Epithelial cell of proximal tubule (primary cell): ENCODE measurements around the gene APBB2. TPM values are rescaled to one million over a fixed set of nuclear protein-coding genes. Genes with fewer than 3 reads are reported as not detected.

Experiments used
- DNase-seq: peaks from one replicate; pipeline ENCODE4 v3.0.0-alpha.2; 2011; ENCODE audit warnings: low read depth
- H3K4me3 ChIP-seq: 2 replicates; pipeline ENCODE4 v1.5.1; 2011; ENCODE audit warnings: low read depth, mild to moderate bottlenecking, low read length
- total RNA-seq: library from RNA; depleted of rRNA; stranded (reverse); fragments of >200 nt; gene quantifications from 2 replicates; pipeline ENCODE4 v1.2.3, GENCODE V29; 2015
- TF ChIP-seq, protein P1 (sequence below): conservative IDR thresholded peaks from 2 replicates; pipeline ENCODE4 v1.5.1; 2012; ENCODE audit warnings: low read depth, mild to moderate bottlenecking, low read length

The APBB2 gene
- total RNA-seq, 1 donor from 2014 or later: 27.9 TPM

DNA sequence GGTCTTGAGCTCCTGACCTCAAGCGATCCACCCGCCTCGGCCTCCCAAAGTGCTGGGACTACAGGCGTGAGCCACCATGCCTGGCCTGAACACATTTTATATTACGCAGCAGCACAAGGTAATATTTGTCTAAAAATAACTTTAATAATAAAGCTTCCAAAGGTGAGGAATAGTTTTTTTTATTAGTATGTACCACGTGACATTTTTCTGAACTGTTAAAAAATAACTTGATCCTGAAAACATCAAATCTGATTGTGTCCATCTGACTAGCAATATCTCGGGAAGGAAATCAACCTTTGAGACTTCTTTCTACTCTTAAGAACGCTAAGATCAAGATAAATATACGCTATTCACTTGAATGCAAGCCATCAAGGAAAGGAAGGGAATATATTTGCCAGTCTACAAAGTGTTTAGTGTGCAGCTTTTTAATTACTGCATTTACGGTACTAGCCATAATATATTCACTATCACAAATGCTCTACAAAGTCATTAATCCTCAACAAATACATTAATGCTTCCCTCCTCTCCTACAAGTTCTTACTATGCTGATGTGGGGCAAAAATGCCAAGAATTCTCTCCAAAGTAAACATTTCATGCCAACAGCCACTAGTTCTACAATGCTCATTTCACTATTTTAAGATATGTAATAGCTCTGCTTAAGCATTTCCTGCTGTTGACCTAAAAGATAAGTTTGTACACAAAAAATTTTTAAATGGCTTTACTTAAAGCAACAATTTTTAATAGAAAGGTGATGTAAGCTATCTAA, 143.6 kb downstream of the APBB2 start:
- no peak for DNase-seq
- TF ChIP-seq, protein P1, sequence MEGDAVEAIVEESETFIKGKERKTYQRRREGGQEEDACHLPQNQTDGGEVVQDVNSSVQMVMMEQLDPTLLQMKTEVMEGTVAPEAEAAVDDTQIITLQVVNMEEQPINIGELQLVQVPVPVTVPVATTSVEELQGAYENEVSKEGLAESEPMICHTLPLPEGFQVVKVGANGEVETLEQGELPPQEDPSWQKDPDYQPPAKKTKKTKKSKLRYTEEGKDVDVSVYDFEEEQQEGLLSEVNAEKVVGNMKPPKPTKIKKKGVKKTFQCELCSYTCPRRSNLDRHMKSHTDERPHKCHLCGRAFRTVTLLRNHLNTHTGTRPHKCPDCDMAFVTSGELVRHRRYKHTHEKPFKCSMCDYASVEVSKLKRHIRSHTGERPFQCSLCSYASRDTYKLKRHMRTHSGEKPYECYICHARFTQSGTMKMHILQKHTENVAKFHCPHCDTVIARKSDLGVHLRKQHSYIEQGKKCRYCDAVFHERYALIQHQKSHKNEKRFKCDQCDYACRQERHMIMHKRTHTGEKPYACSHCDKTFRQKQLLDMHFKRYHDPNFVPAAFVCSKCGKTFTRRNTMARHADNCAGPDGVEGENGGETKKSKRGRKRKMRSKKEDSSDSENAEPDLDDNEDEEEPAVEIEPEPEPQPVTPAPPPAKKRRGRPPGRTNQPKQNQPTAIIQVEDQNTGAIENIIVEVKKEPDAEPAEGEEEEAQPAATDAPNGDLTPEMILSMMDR: no peak

DNA sequence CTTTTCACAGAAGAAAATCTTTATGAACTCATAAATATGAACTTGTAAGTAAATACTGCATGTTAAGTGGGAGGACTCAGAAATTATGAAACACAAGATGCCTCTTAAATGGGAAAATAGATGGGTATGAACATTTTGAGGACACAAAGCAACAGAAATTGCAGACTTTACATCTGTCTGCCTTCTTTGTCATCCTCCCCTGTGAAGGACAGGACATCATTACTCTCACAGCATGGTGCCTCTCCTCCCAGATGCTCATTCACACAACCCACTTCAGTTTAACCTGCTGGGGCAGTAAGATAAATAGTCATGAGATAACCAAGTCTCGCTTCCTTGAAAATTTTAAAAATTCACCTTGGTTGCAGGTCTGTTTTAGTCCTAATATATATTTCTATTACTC, 144.5 kb downstream of the APBB2 start:
- TF ChIP-seq, protein P1: no peak
- H3K4me3 ChIP-seq: no peak overlapping the region
- no peak for DNase-seq

More for the DNA sequence above, 143.6 kb downstream of the APBB2 start:
- no peak overlapping the region for H3K4me3 ChIP-seq

DNA sequence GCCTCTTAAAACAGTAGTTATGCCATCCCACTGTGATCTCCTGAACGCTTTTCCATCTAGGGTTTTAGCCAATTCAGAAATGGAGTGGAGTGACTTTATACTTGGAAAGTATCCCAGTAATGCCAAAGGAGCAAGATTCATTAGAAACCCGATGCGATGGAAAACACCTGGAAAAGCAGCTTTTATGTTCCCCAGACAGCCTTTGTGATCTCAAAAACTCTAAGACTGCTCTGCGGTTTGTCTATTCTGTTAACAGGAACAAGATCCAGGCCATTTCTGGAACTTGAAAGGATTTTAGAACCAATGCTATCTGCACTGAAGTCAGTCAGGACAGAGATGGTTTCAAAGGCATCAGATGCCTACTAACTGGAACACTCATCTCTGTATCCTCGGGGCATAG, 145.1 kb downstream of the APBB2 start:
- TF ChIP-seq, protein P1: no peak
- no peak for DNase-seq
- H3K4me3 ChIP-seq: no peak overlapping the region

DNA sequence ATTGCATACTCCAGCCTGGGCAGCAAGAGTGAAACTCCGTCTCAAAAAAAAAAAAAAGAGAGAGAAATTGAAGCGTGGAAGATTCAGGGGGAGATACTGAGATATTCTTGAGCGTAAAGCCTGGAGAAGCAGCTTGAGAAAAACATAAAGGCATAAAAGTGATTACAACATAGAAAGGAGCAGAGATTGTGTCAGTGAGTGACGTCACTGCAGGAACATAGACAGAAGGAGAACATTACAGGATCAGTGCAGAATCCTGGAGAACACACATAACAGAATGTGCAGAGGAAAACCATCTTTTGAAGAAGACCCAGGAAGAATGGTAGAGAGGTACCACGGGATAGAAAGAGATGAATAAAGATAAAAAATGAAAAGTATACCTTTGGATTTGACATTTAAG, 147.0 kb downstream of the APBB2 start:
- TF ChIP-seq, protein P1: no peak
- H3K4me3 ChIP-seq: no peak overlapping the region
- no peak for DNase-seq

DNA sequence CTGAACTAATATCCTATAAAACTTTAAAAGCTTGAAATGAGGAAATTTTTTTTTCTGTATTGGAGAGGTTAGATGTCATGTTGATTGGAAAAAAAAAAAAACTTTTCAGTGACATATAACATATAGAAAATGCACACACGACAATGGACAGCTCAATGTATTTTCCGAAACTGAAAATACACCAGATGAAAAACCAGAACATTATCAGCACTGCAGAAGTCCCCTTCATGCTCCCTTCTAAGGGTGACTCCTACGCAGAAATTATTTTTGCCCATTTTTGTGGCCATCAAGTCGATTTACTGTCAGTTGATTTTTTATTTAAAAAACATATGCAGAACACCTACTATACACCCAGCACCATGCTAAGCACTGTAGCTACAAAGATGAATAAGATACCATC, 148.3 kb downstream of the APBB2 start:
- TF ChIP-seq, protein P1: no peak
- no peak for DNase-seq
- no peak overlapping the region for H3K4me3 ChIP-seq

DNA sequence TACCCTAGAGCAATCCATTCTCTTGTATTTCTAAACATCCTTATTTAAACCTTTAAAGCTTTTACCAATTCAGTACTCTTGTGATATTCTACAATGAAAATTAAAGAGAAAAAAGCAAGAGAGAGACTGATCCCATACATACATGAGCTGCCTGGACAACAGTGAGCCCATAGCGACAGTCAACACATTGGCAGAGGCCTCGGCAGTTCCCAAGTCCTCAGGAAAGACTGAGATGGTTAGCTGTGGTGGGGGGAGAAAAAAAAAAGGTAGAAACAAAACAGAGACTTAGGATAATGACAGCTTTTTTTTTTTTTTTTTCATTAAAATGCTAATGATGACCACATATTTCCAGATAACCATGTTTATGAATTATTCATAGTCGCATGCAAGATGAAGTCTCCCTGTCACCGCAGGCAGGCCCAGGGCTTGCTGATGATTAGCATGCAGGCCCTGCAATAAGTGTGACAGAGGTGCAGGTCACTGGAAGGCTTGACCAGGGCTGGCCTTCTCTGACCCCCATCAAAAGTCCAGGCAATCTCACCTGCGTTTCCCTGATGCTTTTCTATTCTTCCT, 148.8 kb downstream of the APBB2 start:
- no peak overlapping the region for H3K4me3 ChIP-seq
- TF ChIP-seq, protein P1: no peak
- no peak for DNase-seq

DNA sequence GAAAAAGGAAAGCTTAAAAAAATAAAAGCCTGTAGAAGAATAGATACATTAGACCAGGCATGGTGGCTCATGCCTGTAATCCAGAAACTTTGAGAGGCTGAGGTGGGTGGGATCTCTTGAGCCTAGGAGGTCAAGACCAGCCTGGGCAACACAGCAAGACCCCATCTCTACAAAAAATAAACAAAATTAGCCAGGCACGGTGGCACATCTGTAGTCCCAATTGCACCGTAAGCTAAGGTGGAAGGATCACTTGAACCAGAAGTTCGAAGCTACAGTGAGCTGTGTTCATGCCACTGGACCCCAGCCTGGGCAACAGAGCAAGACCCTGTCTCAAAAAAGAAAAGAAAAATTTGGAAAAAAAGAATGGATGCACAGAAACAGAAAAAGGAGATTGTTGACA, 149.4 kb downstream of the APBB2 start:
- TF ChIP-seq, protein P1: no peak
- no peak overlapping the region for H3K4me3 ChIP-seq
- DNase-seq: no peak
